Muscle layer of duodenum (tissue), 2 donors: ENCODE data around the gene MAPK12.

Source experiments
- H3K27ac ChIP-seq: one replicate; pipeline ENCODE4 v1.7.0; 2013; ENCODE audit warnings: mild to moderate bottlenecking, low read length
- H3K27me3 ChIP-seq: one replicate; pipeline ENCODE4 v1.7.0; 2013; ENCODE audit warnings: low read depth, mild to moderate bottlenecking, control low read depth, low read length
- H3K36me3 ChIP-seq, 2 donors: one replicate each; pipeline ENCODE4 v1.7.0; 2013; ENCODE audit warnings: low read length in 2 of 2, control low read depth in 1 of 2, mild to moderate bottlenecking in 1 of 2; ENCODE audit not compliant: insufficient read depth in 2 of 2, control insufficient read depth in 1 of 2
- H3K4me1 ChIP-seq, 2 donors: one replicate each; pipeline ENCODE4 v1.7.0; 2013; ENCODE audit warnings: low read length in 2 of 2, mild to moderate bottlenecking in 2 of 2, control low read depth in 1 of 2, moderate library complexity in 1 of 2; ENCODE audit not compliant: insufficient read depth in 2 of 2, control insufficient read depth in 1 of 2
- H3K4me3 ChIP-seq, 2 donors: one replicate each; pipeline ENCODE4 v1.7.0; 2013; ENCODE audit warnings: low read length in 2 of 2, low read depth in 1 of 2, mild to moderate bottlenecking in 1 of 2
- H3K9me3 ChIP-seq, 2 donors: one replicate each; pipeline ENCODE4 v1.7.0; 2013; ENCODE audit warnings: low read length in 2 of 2, control low read depth in 1 of 2, mild to moderate bottlenecking in 1 of 2; ENCODE audit not compliant: control insufficient read depth in 1 of 2
- donor health status: healthy.

MAPK12 gene

GRCh38 chr22:50260801-50261614 is 475 bp downstream of the MAPK12 start:
- Histone ChIP-seq H3K36me3 (no peaks in the 10 kb centered on the region), H3K27me3 (peaks cover 12% of the 10 kb centered on the region), H3K9me3 (no peaks in the 10 kb centered on the region), H3K4me1 (peaks cover 0 to 21% of the 10 kb centered on the region in 2 donors), H3K27ac (no peak overlapping the region), H3K4me3 (peak overlapping the region in 1 of 2 donors; percentile 57)

GRCh38 chr22:50260434-50260800 is 1.1 kb downstream of the MAPK12 start:
- no peak overlapping the region for H3K27ac ChIP-seq
- H3K4me3 ChIP-seq = peak overlapping the region in 1 of 2 donors; percentile 57
- H3K4me1 ChIP-seq = peaks cover 0 to 21% of the 10 kb centered on the region in 2 donors
- peaks cover 12% of the 10 kb centered on the region for H3K27me3 ChIP-seq
- H3K9me3 ChIP-seq = no peaks in the 10 kb centered on the region
- H3K36me3 ChIP-seq = no peaks in the 10 kb centered on the region

- H3K9me3 ChIP-seq = no peaks in the 10 kb centered on the region
- H3K27ac ChIP-seq = no peak overlapping the region
- H3K36me3 ChIP-seq = no peaks in the 10 kb centered on the region
- H3K4me1 ChIP-seq = peaks cover 0 to 21% of the 10 kb centered on the region in 2 donors
- H3K4me3 ChIP-seq = no peak overlapping the region
- H3K27me3 ChIP-seq = peaks cover 12% of the 10 kb centered on the region
Measured at GRCh38 chr22:50259302-50259701, 2.2 kb downstream of the MAPK12 start.

- H3K4me1 ChIP-seq = peaks cover 0 to 21% of the 10 kb centered on the region in 2 donors
- H3K27me3 ChIP-seq = peaks cover 12% of the 10 kb centered on the region
- no peak overlapping the region for H3K4me3 ChIP-seq
- H3K36me3 ChIP-seq = no peaks in the 10 kb centered on the region
- no peaks in the 10 kb centered on the region for H3K9me3 ChIP-seq
- no peak overlapping the region for H3K27ac ChIP-seq
Measured at GRCh38 chr22:50258361-50259292, 2.9 kb downstream of the MAPK12 start.

- peaks cover 7% of the 10 kb centered on the region for H3K27me3 ChIP-seq
Measured at GRCh38 chr22:50257451-50258360, 3.8 kb downstream of the MAPK12 start.

GRCh38 chr22:50257041-50257440 is 4.4 kb downstream of the MAPK12 start:
- Histone ChIP-seq H3K27me3 (peaks cover under 1% of the 10 kb centered on the region), H3K36me3 (no peaks in the 10 kb centered on the region), H3K4me3 (no peak overlapping the region), H3K27ac (no peak overlapping the region), H3K9me3 (no peaks in the 10 kb centered on the region), H3K4me1 (peaks cover 0 to 14% of the 10 kb centered on the region in 2 donors)

More at GRCh38 chr22:50257451-50258360, 3.8 kb downstream of the MAPK12 start:
- no peak overlapping the region for H3K4me3 ChIP-seq
- no peaks in the 10 kb centered on the region for H3K36me3 ChIP-seq
- H3K27ac ChIP-seq = no peak overlapping the region
- H3K9me3 ChIP-seq = no peaks in the 10 kb centered on the region
- H3K4me1 ChIP-seq = peaks cover 0 to 20% of the 10 kb centered on the region in 2 donors

- Histone ChIP-seq H3K4me3 (no peak overlapping the region), H3K4me1 (peaks cover 0 to 15% of the 10 kb centered on the region in 2 donors), H3K27me3 (no peaks in the 10 kb centered on the region), H3K27ac (no peak overlapping the region), H3K36me3 (no peaks in the 10 kb centered on the region), H3K9me3 (no peaks in the 10 kb centered on the region)
Measured at GRCh38 chr22:50256258-50256862, 5.1 kb downstream of the MAPK12 start.

GRCh38 chr22:50255607-50256006 is 5.9 kb downstream of the MAPK12 start:
- Histone ChIP-seq H3K4me1 (peaks cover 0 to 12% of the 10 kb centered on the region in 2 donors), H3K36me3 (no peaks in the 10 kb centered on the region), H3K9me3 (no peaks in the 10 kb centered on the region), H3K27me3 (no peaks in the 10 kb centered on the region), H3K4me3 (no peak overlapping the region), H3K27ac (no peak overlapping the region)

GRCh38 chr22:50255099-50255498 is 6.4 kb downstream of the MAPK12 start:
- Histone ChIP-seq H3K9me3 (no peaks in the 10 kb centered on the region), H3K27me3 (no peaks in the 10 kb centered on the region), H3K36me3 (no peaks in the 10 kb centered on the region), H3K27ac (no peak overlapping the region), H3K4me3 (no peak overlapping the region), H3K4me1 (peaks cover 0 to 12% of the 10 kb centered on the region in 2 donors)

GRCh38 chr22:50253941-50254340 is 7.5 kb downstream of the MAPK12 start:
- Histone ChIP-seq H3K27me3 (no peaks in the 10 kb centered on the region), H3K36me3 (no peaks in the 10 kb centered on the region), H3K4me1 (peaks cover 0 to 20% of the 10 kb centered on the region in 2 donors), H3K27ac (no peak overlapping the region), H3K9me3 (no peaks in the 10 kb centered on the region), H3K4me3 (no peak overlapping the region)
